ENCODE measurements around the gene VPS35L.

Gene VPS35L

GRCh38 chr16:19704321-19705145 lies 149.0 kb downstream of the VPS35L start:
- Histone ChIP-seq H3K79me2 (ENCODE audit: control insufficient read depth, insufficient read depth, low read length) (peaks cover 23% of the 10 kb centered on the region), H3K27ac (ENCODE audit: low read depth, low read length) (no peak overlapping the region), H2BK15ac (replicated peaks; ENCODE audit: low read depth) (no peak overlapping the region), H3K4me2 (ENCODE audit: low read length) (no peak overlapping the region), H3K18ac (ENCODE audit: low read length) (no peak overlapping the region), H3K23ac (ENCODE audit: low read length) (no peak overlapping the region), H3K27me3 (ENCODE audit: insufficient read depth, low read length, poor library complexity) (no peaks in the 10 kb centered on the region), H3K4me1 (ENCODE audit: control insufficient read depth, low read depth, low read length) (peaks cover 2% of the 10 kb centered on the region), H3K4me3 (ENCODE audit: low read length) (no peak overlapping the region), H3K9ac (ENCODE audit: low read length) (no peak overlapping the region), H2BK120ac (ENCODE audit: low read depth, low read length) (no peak overlapping the region), H2AK5ac (ENCODE audit: low read length) (no peak overlapping the region), H3K56ac (ENCODE audit: low read length) (no peak overlapping the region), H4K5ac (ENCODE audit: low read length) (no peak overlapping the region), H2BK5ac (ENCODE audit: low read length) (no peak overlapping the region), H3K79me1 (ENCODE audit: low read length) (peaks cover 28% of the 10 kb centered on the region), H4K8ac (ENCODE audit: low read depth, low read length) (no peak overlapping the region), H3K4ac (ENCODE audit: low read depth, low read length) (no peak overlapping the region), H3K36me3 (ENCODE audit: control insufficient read depth, insufficient read depth, low read length) (peaks cover 13% of the 10 kb centered on the region)
- WGBS (ENCODE audit: extremely low coverage, insufficient coverage, low lambda C conversion rate): no CpG with 5 or more reads among the region's 18 CpGs
- no peak for DNase-seq

GRCh38 chr16:19705146-19705501 lies 149.6 kb downstream of the VPS35L start:
- no peak overlapping the region for H2BK15ac ChIP-seq (replicated peaks; ENCODE audit: low read depth)
- H3K36me3 ChIP-seq (ENCODE audit: control insufficient read depth, insufficient read depth, low read length): peaks cover 13% of the 10 kb centered on the region
- H4K8ac ChIP-seq (ENCODE audit: low read depth, low read length): no peak overlapping the region
- no peak overlapping the region for H3K9ac ChIP-seq (ENCODE audit: low read length)
- H3K79me1 ChIP-seq (ENCODE audit: low read length): peaks cover 31% of the 10 kb centered on the region
- H2BK120ac ChIP-seq (ENCODE audit: low read depth, low read length): no peak overlapping the region
- H3K4me1 ChIP-seq (ENCODE audit: control insufficient read depth, low read depth, low read length): peaks cover 2% of the 10 kb centered on the region
- no peak overlapping the region for H3K18ac ChIP-seq (ENCODE audit: low read length)
- no peak overlapping the region for H2AK5ac ChIP-seq (ENCODE audit: low read length)
- DNase-seq: no peak
- H4K5ac ChIP-seq (ENCODE audit: low read length): no peak overlapping the region
- H3K79me2 ChIP-seq (ENCODE audit: control insufficient read depth, insufficient read depth, low read length): peaks cover 29% of the 10 kb centered on the region
- H3K4me2 ChIP-seq (ENCODE audit: low read length): no peak overlapping the region
- H2BK5ac ChIP-seq (ENCODE audit: low read length): no peak overlapping the region
- H3K4ac ChIP-seq (ENCODE audit: low read depth, low read length): no peak overlapping the region
- no peak overlapping the region for H3K23ac ChIP-seq (ENCODE audit: low read length)
- no peak overlapping the region for H3K4me3 ChIP-seq (ENCODE audit: low read length)
- no peaks in the 10 kb centered on the region for H3K27me3 ChIP-seq (ENCODE audit: insufficient read depth, low read length, poor library complexity)
- no CpG with 5 or more reads among the region's 8 CpGs for WGBS (ENCODE audit: extremely low coverage, insufficient coverage, low lambda C conversion rate)
- no peak overlapping the region for H3K56ac ChIP-seq (ENCODE audit: low read length)
- H3K27ac ChIP-seq (ENCODE audit: low read depth, low read length): no peak overlapping the region

GRCh38 chr16:19705843-19706242 lies 150.3 kb downstream of the VPS35L start:
- Histone ChIP-seq H3K79me1 (ENCODE audit: low read length) (peaks cover 31% of the 10 kb centered on the region), H2AK5ac (ENCODE audit: low read length) (no peak overlapping the region), H2BK15ac (replicated peaks; ENCODE audit: low read depth) (no peak overlapping the region), H3K4me1 (ENCODE audit: control insufficient read depth, low read depth, low read length) (peaks cover 2% of the 10 kb centered on the region), H3K4ac (ENCODE audit: low read depth, low read length) (no peak overlapping the region), H3K27ac (ENCODE audit: low read depth, low read length) (no peak overlapping the region), H3K27me3 (ENCODE audit: insufficient read depth, low read length, poor library complexity) (no peaks in the 10 kb centered on the region), H3K18ac (ENCODE audit: low read length) (no peak overlapping the region), H3K4me2 (ENCODE audit: low read length) (no peak overlapping the region), H3K9ac (ENCODE audit: low read length) (no peak overlapping the region), H3K79me2 (ENCODE audit: control insufficient read depth, insufficient read depth, low read length) (peaks cover 32% of the 10 kb centered on the region), H2BK5ac (ENCODE audit: low read length) (no peak overlapping the region), H3K56ac (ENCODE audit: low read length) (no peak overlapping the region), H3K4me3 (ENCODE audit: low read length) (no peak overlapping the region), H4K8ac (ENCODE audit: low read depth, low read length) (no peak overlapping the region), H3K23ac (ENCODE audit: low read length) (no peak overlapping the region), H3K36me3 (ENCODE audit: control insufficient read depth, insufficient read depth, low read length) (peaks cover 13% of the 10 kb centered on the region), H2BK120ac (ENCODE audit: low read depth, low read length) (no peak overlapping the region), H4K5ac (ENCODE audit: low read length) (no peak overlapping the region)
- no CpG with 5 or more reads among the region's 5 CpGs for WGBS (ENCODE audit: extremely low coverage, insufficient coverage, low lambda C conversion rate)
- DNase-seq: no peak

- Histone ChIP-seq H2BK120ac (ENCODE audit: low read depth, low read length) (no peak overlapping the region), H4K5ac (ENCODE audit: low read length) (no peak overlapping the region), H3K79me1 (ENCODE audit: low read length) (peaks cover 38% of the 10 kb centered on the region), H3K4me2 (ENCODE audit: low read length) (no peak overlapping the region), H3K4me1 (ENCODE audit: control insufficient read depth, low read depth, low read length) (peaks cover 2% of the 10 kb centered on the region), H2AK5ac (ENCODE audit: low read length) (no peak overlapping the region), H3K27ac (ENCODE audit: low read depth, low read length) (no peak overlapping the region), H3K9ac (ENCODE audit: low read length) (no peak overlapping the region), H2BK15ac (replicated peaks; ENCODE audit: low read depth) (no peak overlapping the region), H3K23ac (ENCODE audit: low read length) (no peak overlapping the region), H3K56ac (ENCODE audit: low read length) (no peak overlapping the region), H3K36me3 (ENCODE audit: control insufficient read depth, insufficient read depth, low read length) (peaks cover 13% of the 10 kb centered on the region), H3K4me3 (ENCODE audit: low read length) (no peak overlapping the region), H4K8ac (ENCODE audit: low read depth, low read length) (no peak overlapping the region), H3K27me3 (ENCODE audit: insufficient read depth, low read length, poor library complexity) (no peaks in the 10 kb centered on the region), H3K79me2 (ENCODE audit: control insufficient read depth, insufficient read depth, low read length) (peaks cover 42% of the 10 kb centered on the region), H3K18ac (ENCODE audit: low read length) (no peak overlapping the region), H2BK5ac (ENCODE audit: low read length) (no peak overlapping the region), H3K4ac (ENCODE audit: low read depth, low read length) (no peak overlapping the region)
- DNase-seq: no peak
- no CpG with 5 or more reads among the region's 15 CpGs for WGBS (ENCODE audit: extremely low coverage, insufficient coverage, low lambda C conversion rate)
These were observed 151.3 kb downstream of the VPS35L start for GRCh38 chr16:19706846-19707245.

GRCh38 chr16:19707569-19708295 lies 152.2 kb downstream of the VPS35L start:
- peaks cover 50% of the 10 kb centered on the region for H3K79me2 ChIP-seq (ENCODE audit: control insufficient read depth, insufficient read depth, low read length)
- no peak overlapping the region for H3K4me3 ChIP-seq (ENCODE audit: low read length)
- DNase-seq: no peak
- H3K18ac ChIP-seq (ENCODE audit: low read length): no peak overlapping the region
- H3K23ac ChIP-seq (ENCODE audit: low read length): no peak overlapping the region
- peaks cover 46% of the 10 kb centered on the region for H3K79me1 ChIP-seq (ENCODE audit: low read length)
- H4K8ac ChIP-seq (ENCODE audit: low read depth, low read length): no peak overlapping the region
- H3K56ac ChIP-seq (ENCODE audit: low read length): no peak overlapping the region
- peaks cover 2% of the 10 kb centered on the region for H3K4me1 ChIP-seq (ENCODE audit: control insufficient read depth, low read depth, low read length)
- no peak overlapping the region for H2BK5ac ChIP-seq (ENCODE audit: low read length)
- H3K9ac ChIP-seq (ENCODE audit: low read length): no peak overlapping the region
- no peak overlapping the region for H2BK15ac ChIP-seq (replicated peaks; ENCODE audit: low read depth)
- no peak overlapping the region for H3K4ac ChIP-seq (ENCODE audit: low read depth, low read length)
- no peak overlapping the region for H3K4me2 ChIP-seq (ENCODE audit: low read length)
- H3K36me3 ChIP-seq (ENCODE audit: control insufficient read depth, insufficient read depth, low read length): peaks cover 17% of the 10 kb centered on the region
- no peak overlapping the region for H4K5ac ChIP-seq (ENCODE audit: low read length)
- no peak overlapping the region for H2AK5ac ChIP-seq (ENCODE audit: low read length)
- H2BK120ac ChIP-seq (ENCODE audit: low read depth, low read length): no peak overlapping the region
- H3K27ac ChIP-seq (ENCODE audit: low read depth, low read length): no peak overlapping the region
- H3K27me3 ChIP-seq (ENCODE audit: insufficient read depth, low read length, poor library complexity): no peaks in the 10 kb centered on the region
- no CpG with 5 or more reads among the region's 22 CpGs for whole genome bisulfite sequencing (ENCODE audit: extremely low coverage, insufficient coverage, low lambda C conversion rate)

All from mesendoderm (in vitro differentiated cells).